Stimulated activated CD4-positive, alpha-beta T cell treated with anti-CD3 and anti-CD28 coated beads, Interleukin-1b, Interleukin-23, amount 100 ng/mL, for 4 hours (primary cell): ENCODE results near the gene PHLDA1.
A peak's percentile ranks its signal among the peaks of the same experiment; 100 is the strongest.

ENCODE experiments used
- DNase-seq, 2 donors: peaks; one replicate each; pipeline ENCODE4 v3.0.0-alpha.2; 2020; ENCODE audit warnings: low read depth in 2 of 2

PHLDA1 gene

DNA sequence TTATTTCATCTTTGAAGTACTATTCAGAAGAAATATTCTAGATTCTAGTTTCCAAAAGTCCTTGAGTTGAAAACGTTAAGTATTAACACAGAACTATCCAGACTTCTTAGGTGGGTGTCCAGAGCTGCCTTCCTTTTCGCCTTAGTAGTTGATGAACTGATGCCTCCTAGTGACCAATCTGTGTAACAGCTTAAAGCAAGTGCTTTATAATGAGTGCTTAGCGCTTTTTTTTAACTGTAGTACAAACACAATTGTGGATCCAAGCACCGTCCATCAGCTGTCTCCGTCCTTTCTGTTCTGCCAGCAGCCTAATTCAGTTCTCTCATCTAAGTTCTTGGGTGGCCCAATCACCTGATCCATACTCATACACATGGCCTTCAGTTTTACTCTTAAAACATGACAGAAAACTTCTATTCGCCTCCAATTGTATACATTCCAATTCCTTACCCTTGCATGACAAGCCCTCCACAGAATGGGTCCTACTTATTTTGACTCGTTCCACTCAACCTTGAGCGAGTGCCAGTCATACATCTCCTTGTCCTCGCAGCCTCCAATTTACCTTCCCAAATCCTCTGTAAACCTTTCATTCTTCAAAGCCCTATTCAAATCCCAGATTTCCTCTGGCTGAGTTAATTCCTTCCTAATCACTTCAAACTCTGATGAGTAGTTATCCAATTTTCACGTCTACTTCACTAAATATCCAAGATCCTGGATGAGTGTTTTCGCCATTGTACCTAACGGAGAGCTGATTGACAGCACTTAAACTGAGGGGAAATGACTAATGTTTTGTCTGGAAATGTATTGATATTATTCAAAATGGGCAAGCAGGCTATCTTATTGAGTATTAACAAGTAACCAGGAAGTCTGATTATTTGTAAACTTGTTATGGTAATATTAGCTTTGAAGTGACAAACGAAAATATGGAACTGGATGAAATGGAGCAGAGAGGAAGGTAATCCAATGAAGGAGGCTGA is 5.8 kb upstream of the PHLDA1 start:
- no peak for DNase-seq

DNA sequence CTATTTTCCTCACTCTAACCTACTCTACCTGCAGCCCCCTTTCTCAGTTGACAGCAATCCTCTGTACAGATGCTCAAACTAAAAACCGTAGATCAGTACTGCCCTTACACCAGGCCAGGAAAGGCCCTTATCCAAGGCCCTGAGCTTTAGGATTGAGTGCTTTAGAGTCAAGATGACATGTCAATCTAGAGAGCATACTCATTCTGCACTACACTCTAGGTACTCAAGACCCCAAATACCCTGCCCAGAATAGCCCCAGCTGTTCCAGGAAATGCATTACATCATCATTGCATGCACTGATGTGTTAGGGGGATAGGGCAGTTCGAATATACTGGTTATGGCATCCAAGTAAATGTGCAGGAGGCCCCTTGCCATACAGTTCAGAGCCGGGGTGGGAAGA is 3.5 kb upstream of the PHLDA1 start:
- no peak for DNase-seq

DNA sequence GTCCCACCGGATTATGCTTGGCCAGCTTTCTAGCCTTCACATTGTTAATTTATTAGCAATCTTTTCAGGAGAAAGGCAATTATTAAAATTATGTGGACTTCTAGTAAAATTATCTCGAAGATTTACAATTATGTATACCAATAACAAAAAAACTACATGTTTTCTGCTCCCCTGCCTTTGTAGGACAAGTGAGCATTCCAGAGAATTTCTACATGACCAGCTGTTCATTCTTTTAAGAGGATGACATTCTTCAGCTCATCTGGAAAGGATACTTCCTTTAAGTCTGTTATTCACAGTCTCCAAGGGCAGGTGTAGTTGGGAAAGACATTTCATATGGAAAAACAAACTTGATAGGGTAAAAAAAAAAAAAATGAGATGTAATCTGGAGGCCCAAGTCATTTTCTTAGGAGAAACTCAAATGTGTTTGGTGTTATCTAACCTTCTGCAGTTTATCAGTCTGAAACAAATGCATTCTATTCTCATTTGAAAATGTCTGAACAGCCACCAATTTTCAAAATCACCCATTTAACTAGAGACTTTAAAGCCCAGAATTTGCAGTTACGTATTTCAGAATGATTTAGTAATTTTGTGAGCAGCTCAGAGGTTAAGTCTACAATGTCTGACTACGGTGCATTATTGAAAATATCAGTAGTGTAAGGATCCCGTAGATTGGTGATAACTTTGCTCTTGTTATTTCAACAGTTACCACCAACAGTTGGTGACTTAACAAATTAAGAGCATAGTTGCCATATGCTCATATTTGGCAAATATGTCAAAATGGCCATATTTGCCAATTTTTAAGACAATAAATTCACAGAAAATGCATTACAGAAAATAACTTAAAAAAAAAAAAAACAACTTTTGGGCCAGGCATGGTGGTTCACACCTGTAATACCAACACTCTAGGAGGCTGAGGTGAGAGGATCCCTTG is 1.8 kb upstream of the PHLDA1 start:
- DNase-seq: no peak

DNA sequence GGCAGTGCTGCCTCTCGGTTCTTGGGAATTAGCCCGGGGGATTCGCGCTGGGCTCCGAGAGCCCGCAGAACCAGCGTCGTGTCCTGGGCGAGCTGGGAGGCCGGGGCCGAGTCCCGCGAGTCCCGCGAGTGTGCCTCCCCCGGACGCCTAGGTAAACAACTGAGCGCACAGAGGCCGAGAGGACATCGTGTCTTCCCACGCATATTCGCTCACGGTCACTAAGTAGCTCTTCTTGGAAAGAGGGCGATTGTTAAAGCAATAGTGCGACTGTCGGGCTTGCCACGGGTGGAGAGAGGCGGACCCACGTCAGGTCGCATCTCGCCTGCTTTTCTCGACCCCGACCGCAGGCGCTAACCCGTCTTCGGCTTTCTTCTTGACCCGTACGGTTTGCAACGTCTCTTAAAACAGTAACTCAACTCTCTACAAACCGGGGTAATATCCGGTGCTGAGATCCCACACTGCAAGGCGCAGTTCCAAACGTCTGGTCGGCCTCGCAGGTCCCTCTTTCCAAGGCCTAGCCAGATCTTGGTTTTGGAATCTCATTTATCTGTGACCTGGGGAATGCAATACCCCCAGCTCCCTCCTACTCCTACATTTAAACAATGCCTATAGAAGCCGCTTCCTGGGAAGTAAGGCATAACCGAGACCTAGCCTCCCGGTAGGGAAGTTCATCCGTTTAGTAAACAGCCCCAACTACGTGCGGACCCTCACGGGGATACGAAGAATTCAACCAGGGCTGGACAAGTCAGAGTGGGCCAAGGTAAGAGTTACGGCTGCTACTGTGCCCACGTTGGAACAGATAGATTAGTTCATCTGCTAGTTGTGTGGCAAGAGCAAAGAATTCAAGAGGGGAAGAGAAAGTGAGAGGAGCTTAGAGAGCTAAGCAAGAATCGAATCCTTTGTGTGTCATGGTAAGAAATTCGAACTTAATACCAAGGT is 736 bp upstream of the PHLDA1 start:
- DNase-seq: peak in 1 of 2 donors; percentile 32

DNA sequence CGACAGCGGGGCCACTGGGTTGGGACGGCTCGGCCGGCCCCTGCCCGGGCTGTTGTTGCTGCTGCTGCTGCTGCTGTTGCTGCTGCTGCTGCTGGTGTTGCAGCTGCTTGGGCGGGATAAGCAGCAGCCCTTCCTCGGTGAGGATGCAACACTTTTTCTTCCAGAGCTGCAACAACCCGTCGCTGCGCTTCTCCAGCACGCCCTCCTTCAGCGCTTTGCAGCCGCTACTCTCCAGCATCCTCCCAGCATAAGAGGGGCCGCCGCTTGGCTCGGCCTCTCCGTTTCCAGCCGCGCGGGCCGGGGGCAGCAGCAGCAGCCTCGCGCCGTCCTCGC is 529 bp downstream of the PHLDA1 start:
- DNase-seq: no peak

DNA sequence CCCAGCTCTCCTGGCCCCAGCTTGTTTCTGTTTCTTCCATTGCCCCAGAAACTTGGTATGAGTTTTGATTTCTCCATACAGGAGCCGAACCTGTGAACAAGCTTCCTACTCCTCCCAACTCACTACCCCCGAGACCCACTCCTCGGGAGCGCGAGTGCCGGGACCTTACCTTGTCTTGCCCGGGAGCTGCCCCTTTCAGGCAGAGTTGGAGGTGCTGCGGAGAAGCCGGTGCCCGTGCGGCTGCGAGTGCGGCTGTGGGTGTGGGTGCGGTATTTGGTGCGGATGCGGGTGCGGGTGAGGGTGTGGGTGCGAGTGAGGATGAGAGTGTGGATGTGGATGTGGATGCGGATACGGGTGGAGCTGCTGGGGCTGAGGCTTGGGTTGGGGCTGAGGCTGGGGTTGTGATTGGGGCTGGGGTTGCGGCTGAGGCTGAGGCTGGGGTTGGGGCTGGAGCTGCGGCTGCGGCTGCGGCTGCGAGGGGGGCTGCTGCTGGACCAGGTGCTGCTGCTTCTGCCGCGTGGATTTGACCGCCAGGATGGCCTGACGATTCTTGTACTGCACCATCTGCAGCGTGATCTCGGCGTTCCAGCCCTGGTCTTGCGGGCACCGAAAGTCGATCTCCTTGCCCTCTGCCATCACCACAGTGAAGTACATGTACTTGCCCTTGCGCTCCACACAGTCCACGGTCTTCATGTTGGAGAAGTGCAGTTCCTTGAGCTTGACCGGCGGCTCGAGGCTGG is 1.1 kb downstream of the PHLDA1 start:
- peak; percentile 35 to 41 for DNase-seq

DNA sequence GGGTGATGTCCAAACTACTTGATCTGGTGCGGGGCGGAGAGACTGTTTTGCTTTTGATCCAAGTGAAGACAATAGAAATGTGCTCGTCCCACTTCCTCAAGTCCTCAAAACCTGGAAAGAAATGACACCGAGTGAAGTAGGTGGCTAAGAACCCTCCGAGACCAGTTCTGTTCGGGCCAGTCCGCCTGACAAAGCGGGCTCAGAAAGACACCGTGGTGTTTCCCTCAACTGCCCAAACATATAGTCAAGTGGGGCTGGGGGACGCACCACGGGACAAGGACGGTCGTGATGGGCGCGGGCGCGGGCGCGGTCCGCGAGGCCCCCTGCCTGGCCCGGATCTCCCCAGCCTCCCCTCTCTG is 1.6 kb downstream of the PHLDA1 start:
- no peak for DNase-seq

DNA sequence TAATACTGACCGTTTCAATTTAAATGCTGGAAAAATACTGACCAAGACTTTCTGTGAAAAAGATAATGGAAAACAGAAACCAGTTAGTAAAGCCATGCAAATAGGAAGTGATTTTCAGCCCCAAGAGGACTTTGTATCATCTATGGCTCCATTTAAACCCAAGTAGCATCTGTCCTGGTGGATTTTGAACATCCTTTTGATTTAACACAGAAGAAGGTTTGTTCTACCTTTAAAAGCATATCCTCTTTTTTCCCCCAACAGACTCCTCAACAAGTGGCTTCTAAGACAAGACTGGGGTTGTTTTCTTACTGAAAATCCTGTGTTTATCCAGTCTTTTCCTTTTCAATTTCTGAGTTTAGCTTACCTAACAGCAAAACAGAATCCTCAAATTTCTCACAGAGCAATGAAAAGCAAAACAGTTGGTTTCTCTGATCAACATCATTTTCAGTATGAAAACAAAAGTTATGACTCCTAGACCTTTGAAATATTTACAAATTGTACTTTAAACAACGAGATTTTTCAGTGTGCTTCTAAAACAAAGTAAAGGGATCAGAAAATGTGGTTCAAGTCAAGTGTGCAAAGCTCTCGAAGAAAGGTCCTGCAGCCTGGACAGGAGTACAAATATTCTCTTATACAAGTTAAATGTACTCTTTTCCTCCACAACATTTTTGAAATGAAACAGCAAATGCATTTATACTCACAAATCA is 2.9 kb downstream of the PHLDA1 start:
- DNase-seq: no peak

DNA sequence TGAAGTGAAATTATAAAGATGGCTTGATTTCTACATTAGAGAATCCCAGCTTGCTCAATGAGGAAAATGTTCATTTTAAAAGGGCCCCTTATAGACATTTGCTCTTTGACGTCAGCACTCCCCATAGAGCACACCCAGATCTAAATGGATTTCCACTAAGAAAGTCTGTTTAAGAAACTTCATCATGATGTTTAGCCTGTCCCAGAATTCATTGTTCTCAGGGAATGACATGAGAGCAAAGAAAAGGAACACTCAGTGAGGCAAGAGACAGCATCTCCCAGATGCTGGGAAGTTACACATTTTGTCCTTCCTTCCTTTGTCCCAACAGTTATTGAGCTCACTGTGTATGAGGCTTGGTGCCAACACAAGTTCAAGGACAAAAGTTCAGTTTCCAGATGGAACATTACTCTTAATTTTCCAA is 4.9 kb downstream of the PHLDA1 start:
- DNase-seq: no peak

DNA sequence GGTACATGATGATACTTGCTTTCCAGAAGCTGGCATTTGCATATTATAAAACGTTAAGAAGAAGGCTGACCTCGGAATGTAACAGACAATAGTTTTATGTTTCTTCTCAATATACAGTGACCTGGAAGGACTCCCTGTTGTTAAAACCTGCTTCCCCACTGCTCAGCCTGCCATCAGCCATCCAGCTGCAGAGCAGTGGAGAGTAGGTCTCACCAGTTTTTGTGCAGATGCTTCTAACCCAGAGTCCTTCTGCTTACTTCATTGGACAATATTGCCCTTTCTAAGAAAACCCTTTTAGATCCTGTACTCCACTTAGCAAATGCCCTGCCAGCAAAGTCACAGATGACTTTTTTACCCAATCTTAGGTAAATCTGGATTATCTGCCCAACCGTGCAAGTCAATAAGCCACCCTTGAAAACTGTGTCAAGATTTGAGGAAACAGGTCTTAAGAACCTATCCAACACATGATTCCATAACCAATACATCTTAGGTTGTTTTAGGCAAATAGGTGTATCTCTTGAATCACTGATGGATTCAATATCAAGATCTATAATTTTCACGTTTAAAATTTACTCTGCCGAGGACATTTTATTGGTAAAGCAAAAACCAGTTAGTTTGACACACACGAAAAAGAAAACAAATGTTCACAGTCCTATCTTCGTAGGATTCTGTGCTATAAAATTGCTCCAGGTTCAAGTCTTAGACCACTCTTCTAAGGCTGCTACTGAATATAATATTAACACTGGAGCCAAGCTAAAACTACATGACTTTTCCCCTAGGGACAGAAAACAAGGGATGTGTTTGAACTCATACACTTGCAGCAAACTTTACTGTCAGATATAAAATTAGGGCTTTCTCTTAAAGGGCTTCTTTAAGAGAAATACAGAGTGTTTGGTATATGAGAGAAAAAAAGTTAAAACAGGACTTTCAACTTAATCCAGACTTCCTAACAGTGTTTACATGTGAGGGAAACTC is 5.7 kb downstream of the PHLDA1 start:
- DNase-seq: no peak

DNA sequence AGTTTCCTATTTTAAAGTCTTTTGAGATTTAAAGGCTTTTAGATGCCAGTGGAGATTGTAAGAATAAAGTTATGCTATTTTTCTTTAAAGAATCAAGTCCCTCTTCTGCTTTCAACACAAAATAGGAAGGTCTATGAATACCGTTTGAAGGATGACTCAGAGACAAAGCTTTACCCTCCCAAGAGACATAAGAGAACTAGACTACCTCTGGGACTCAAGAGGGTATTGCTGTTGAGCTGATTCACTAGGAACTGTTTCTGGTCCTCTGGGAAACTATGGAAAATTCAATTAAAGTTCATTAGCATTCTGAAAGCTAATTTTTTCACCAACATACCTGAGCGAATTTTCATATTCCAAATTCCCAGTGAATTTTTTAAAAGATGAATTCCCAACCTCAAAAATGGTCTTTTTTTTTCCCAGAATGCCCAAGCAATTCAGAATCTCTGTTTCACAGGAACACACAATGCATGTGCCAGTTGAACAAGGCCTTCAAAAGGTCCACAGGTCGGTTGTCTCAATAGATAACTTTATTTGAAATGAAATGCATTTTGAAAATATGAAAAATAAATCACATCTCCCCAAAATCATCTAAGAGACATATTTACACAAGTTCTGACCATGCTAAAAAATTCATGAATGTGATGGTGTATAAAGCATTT is 6.5 kb downstream of the PHLDA1 start:
- no peak for DNase-seq

DNA sequence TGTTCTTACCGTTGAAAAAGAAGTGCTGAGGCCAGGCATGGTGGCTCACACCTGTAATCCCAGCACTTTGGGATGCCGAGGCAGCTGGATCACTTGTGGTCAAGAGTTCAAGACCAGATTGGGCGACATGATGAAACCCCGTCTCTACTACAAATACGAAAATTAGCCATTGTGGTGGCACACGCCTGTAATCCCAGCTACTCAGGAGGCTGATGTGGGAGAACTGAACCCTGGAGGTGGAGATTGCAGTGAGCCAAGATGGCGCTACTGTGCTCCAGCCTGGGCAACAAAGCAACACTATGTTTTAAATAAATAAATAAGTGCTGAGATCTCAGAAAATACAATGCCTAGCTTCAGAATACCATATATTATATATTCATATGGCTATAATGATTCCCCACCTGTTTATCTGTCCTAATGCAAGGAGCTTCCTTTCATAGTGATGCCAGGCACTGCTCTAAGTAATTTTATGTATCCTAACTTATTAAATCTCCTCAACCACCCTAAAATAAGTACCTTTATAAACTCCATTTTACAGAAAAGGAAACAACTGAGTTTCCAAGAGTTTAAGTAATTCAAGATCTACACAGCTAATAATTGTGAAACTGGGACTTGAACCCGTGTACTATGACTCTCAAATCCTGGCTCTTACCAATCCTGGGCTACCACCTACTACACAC is 7.3 kb downstream of the PHLDA1 start:
- DNase-seq: no peak

DNA sequence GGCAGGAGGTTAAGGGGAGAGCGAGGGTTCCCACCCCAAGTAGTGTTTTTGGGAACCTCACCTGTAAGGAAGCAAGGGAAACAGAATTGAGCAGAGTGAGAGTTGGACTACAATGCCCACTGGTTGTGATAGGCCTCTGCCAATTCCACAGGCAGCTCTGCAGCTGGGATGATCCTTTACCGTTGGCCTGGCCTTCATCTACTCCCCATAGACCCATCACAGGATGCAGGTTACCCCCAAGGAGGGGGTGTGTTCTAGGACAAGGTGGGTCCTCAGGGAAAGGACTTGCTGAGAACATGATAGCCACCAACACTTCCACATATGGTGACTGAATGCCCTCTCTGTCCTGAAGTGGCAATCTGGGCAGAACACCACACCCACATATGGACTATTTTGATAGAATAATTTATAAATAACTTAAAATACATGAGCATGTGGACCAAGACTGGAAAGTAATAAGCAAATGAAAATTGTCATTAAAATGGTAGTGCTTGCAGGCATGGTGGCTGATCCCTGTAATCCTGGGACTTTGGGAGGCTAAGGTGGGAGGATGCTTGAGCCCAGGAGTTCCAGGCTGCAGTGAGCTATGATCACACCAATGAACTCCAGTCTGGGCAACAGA is 8.4 kb downstream of the PHLDA1 start:
- DNase-seq: no peak

DNA sequence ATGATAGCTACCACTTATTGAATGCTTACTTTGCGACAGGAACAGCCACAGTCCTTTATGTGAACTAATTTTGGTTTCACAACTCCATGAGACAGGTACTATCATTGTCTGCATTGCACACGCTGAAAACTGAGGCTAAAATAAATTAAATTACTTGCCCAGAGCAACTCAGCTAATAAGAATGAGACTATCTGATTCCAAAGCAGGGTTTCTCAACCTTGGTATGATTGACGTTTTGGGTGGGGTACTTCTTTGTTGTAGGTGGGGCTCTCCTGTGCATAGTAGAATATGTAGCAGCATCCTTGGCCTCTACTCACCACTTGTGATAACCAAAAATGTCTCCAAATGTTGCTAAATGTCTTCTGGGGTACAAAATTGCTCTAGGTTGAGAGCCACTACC is 9.1 kb downstream of the PHLDA1 start:
- DNase-seq: no peak

DNA sequence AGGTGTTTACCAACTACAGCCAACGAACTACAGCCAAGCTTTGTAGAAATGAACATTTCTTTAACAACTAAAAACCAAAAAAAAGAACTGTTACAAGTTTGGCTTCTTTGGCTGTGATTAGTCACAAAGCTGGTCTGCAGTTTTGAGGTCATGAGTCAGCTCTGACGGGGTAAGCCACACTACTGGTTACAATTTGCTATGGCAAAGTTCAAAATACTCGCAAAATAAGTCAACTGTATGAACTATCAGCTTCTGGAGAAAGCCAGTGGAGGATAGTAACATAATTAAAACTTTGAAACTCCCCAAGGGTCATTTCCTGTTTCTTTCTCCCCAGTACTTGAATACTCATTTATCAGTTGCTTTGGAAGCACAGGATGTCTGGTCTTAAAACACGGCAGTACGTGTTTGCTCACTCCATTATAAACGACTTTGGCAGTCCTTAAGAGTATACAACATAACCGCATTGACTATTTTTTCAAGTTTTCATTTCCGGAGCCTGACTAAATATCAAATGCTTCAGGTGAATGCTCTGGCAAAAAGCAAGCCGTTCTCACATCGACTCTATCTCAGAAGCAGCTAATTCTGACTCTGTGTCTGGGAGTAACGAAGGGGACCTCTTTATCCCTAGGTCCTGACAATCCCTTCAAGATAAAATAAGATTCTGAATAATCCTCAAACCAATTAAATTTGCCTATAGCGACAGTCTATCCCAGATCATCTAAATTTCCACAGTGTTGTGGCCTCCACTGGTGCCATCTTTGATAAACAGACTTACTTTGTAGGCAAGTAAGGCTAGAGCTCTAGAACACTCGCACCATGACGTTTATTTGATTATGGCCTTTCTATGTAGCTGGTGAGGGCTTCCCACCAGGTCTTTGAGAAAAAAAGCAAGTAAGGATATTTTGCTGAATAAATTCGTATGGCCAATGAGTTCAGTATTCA is 10.6 kb downstream of the PHLDA1 start:
- DNase-seq: peak; percentile 17 to 41

DNA sequence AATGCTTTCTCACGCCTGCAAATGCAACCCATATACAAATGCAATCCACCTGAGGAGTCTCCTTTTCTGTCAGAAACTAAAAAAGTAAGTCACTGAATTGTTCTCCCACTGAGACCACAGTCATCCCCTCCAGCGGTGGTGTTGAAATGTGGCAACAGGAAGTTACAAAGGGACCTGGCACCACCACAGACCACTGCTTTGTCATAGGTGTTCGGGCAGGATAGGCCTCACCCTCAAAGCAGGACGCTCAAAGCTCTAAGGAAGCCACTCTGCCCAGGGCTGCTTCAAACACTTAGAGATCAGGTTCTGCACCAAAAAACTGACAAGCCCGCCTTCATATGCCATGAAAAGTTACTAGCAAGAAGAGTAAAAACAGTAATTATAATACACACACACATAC is 11.3 kb downstream of the PHLDA1 start:
- peak; percentile 27 to 28 for DNase-seq
